Keratinocyte (primary cell): ENCODE results near the gene GPR176. TPM values are rescaled to one million over a fixed set of nuclear protein-coding genes. Genes with fewer than 3 reads are reported as not detected.

Experiments
- DNase-seq: peaks from one replicate; pipeline ENCODE4 v3.0.0-alpha.2; 2011; ENCODE audit warnings: low read depth, missing footprints, low spot score
- FAIRE-seq: peaks from 2 replicates; lab custom pipeline; 2011; peaks lifted over from hg19 to GRCh38; lab: Jason Lieb, UNC
- H2AFZ ChIP-seq: 2 replicates; pipeline ENCODE4 v1.6.0; 2012; ENCODE audit warnings: low read length, control low read depth, inconsistent platforms; ENCODE audit not compliant: control insufficient read depth
- H3K27ac ChIP-seq: 2 replicates; pipeline ENCODE4 v1.5.1; 2011; ENCODE audit warnings: low read length; ENCODE audit not compliant: control insufficient read depth, insufficient read depth
- H3K27me3 ChIP-seq: 3 replicates; pipeline ENCODE4 v1.6.0; 2011; ENCODE audit warnings: low read length; ENCODE audit not compliant: control insufficient read depth, insufficient read depth; ENCODE audit errors: extremely low read depth
- H3K36me3 ChIP-seq, 2 experiments: 2 replicates in 1 of 2; 3 replicates in 1 of 2; pipeline ENCODE4 v1.5.1; 2011; ENCODE audit warnings: low read length in 2 of 2, mild to moderate bottlenecking in 1 of 2; ENCODE audit not compliant: control insufficient read depth in 2 of 2, insufficient read depth in 2 of 2; ENCODE audit errors: extremely low read depth in 1 of 2
- H3K4me1 ChIP-seq: 3 replicates; pipeline ENCODE4 v1.5.1; 2011; ENCODE audit warnings: low read length; ENCODE audit not compliant: control insufficient read depth, insufficient read depth; ENCODE audit errors: extremely low read depth
- H3K4me2 ChIP-seq: 3 replicates; pipeline ENCODE4 v1.6.0; 2011; ENCODE audit warnings: low read depth, low read length; ENCODE audit not compliant: control insufficient read depth, insufficient read depth; ENCODE audit errors: extremely low read depth
- H3K4me3 ChIP-seq, 3 experiments: fragments of 200-600 bp in 1 of 3; sonication (generic) in 1 of 3; 2 replicates in 2 of 3; 3 replicates in 1 of 3; pipeline ENCODE4 v1.5.1; 2011 to 2016; ENCODE audit warnings: low read length in 3 of 3, mild to moderate bottlenecking in 3 of 3, control low read depth in 2 of 3, inconsistent platforms in 1 of 3, low read depth in 1 of 3, mixed read lengths in 1 of 3, mixed run types in 1 of 3, moderate library complexity in 1 of 3; ENCODE audit not compliant: control insufficient read depth in 2 of 3, insufficient read depth in 2 of 3; ENCODE audit errors: extremely low read depth in 1 of 3
- H3K79me2 ChIP-seq: 2 replicates; pipeline ENCODE4 v1.6.0; 2012; ENCODE audit warnings: low read length; ENCODE audit not compliant: control insufficient read depth, insufficient read depth
- H3K9ac ChIP-seq: 3 replicates; pipeline ENCODE4 v1.6.0; 2011; ENCODE audit warnings: low read length; ENCODE audit not compliant: control insufficient read depth, insufficient read depth; ENCODE audit errors: extremely low read depth
- H3K9me1 ChIP-seq: 3 replicates; pipeline ENCODE4 v1.6.0; 2011; ENCODE audit warnings: low read length; ENCODE audit not compliant: control insufficient read depth, insufficient read depth; ENCODE audit errors: extremely low read depth
- H3K9me3 ChIP-seq: 2 replicates; pipeline ENCODE4 v1.5.1; 2012; ENCODE audit warnings: low read depth, low read length; ENCODE audit not compliant: control insufficient read depth
- H4K20me1 ChIP-seq: 3 replicates; pipeline ENCODE4 v1.6.0; 2011; ENCODE audit warnings: low read length; ENCODE audit not compliant: control insufficient read depth, insufficient read depth; ENCODE audit errors: extremely low read depth
- CTCF ChIP-seq, 3 experiments: IDR thresholded peaks in 1 of 3; conservative IDR thresholded peaks in 1 of 3; optimal IDR thresholded peaks in 1 of 3; 2 replicates in 2 of 3; 3 replicates in 1 of 3; pipeline versions ENCODE3 to v1.5.1; 2011; ENCODE audit warnings: low read length in 3 of 3, mild to moderate bottlenecking in 3 of 3, moderate library complexity in 2 of 3, control low read depth in 1 of 3, inconsistent platforms in 1 of 3; ENCODE audit not compliant: insufficient read depth in 2 of 3; ENCODE audit errors: extremely low read depth in 1 of 3
- EZH2 ChIP-seq: IDR thresholded peaks from one replicate; pipeline ENCODE4 v1.6.1; 2012; ENCODE audit warnings: inconsistent platforms, mild to moderate bottlenecking, low read length, moderate library complexity
- dilution Hi-C: fragments of 300-500 bp; cut with MboI; formaldehyde crosslinking; loops from one replicate; pipeline ENCODE4 v1.7.0; 2020; ENCODE audit warnings: low sequenced_read_pairs; ENCODE audit not compliant: extremely low pct_ligation_motif_present
- polyA plus RNA-seq, 5 experiments: library from polyadenylated mRNA; depleted of rRNA in 3 of 5; stranded (reverse) in 3 of 5; stranded (forward) in 1 of 5; unstranded in 1 of 5; fragments of >200 nt; gene quantifications; 1 replicate in 1 of 5; 2 replicates in 3 of 5; 3 replicates in 1 of 5; pipeline versions ENCODE4 v1.2.1 to v1.2.3, GENCODE V29; 2011 to 2012; ENCODE audit warnings: missing spikeins in 2 of 5, low read depth in 1 of 5, low replicate concordance in 1 of 5

GPR176 gene
- polyA plus RNA-seq, 1 donor (not counting 4 experiments of a cell fraction or from before 2014, with no cell fraction given), result 12.5 TPM

GRCh38 chr15:39797407-39797806, 122.7 kb downstream of the GPR176 start:
- dilution Hi-C loops, result no loop called here
- no peak overlapping the region for H3K27ac ChIP-seq
- H2AFZ ChIP-seq, result no peak overlapping the region
- no peaks in the 10 kb centered on the region for H3K27me3 ChIP-seq
- H3K9ac ChIP-seq, result no peak overlapping the region
- no peaks in the 10 kb centered on the region for H3K4me1 ChIP-seq
- H3K9me1 ChIP-seq, result no peaks in the 10 kb centered on the region
- H4K20me1 ChIP-seq, result no peaks in the 10 kb centered on the region
- H3K36me3 ChIP-seq, result peaks cover 0 to 15% of the 10 kb centered on the region in 2 experiments
- H3K4me3 ChIP-seq, result no peak overlapping the region
- no peak overlapping the region for H3K4me2 ChIP-seq
- no peaks in the 10 kb centered on the region for H3K79me2 ChIP-seq
- DNase-seq (no peak), FAIRE-seq (no peak)
- H3K9me3 ChIP-seq, result no peaks in the 10 kb centered on the region
- no peak for TF ChIP-seq EZH2
- no peak for TF ChIP-seq CTCF (optimal IDR thresholded peaks at IDR 0.05 in 1 of 3, IDR thresholded peaks at IDR 0.05 in 1 of 3, conservative IDR thresholded peaks at IDR 0.05 in 1 of 3; ENCODE audit: extremely low read depth in 1 of 3, insufficient read depth in 2 of 3, low read length in 3 of 3)

GRCh38 chr15:39796601-39797000, 123.5 kb downstream of the GPR176 start:
- Histone ChIP-seq H3K9me3 (no peaks in the 10 kb centered on the region), H3K27ac (no peak overlapping the region), H3K4me1 (no peaks in the 10 kb centered on the region), H3K9ac (no peak overlapping the region), H3K79me2 (no peaks in the 10 kb centered on the region), H3K4me3 (no peak overlapping the region), H3K36me3 (peaks cover 0 to 10% of the 10 kb centered on the region in 2 experiments), H3K4me2 (no peak overlapping the region), H3K9me1 (no peaks in the 10 kb centered on the region), H3K27me3 (no peaks in the 10 kb centered on the region), H2AFZ (no peak overlapping the region), H4K20me1 (no peaks in the 10 kb centered on the region)
- dilution Hi-C loops, result no loop called here
- FAIRE-seq (no peak), DNase-seq (no peak)
- no peak for TF ChIP-seq CTCF (optimal IDR thresholded peaks at IDR 0.05 in 1 of 3, IDR thresholded peaks at IDR 0.05 in 1 of 3, conservative IDR thresholded peaks at IDR 0.05 in 1 of 3; ENCODE audit: extremely low read depth in 1 of 3, insufficient read depth in 2 of 3, low read length in 3 of 3)
